ENCODE results near the gene CAMK1D.

DNA sequence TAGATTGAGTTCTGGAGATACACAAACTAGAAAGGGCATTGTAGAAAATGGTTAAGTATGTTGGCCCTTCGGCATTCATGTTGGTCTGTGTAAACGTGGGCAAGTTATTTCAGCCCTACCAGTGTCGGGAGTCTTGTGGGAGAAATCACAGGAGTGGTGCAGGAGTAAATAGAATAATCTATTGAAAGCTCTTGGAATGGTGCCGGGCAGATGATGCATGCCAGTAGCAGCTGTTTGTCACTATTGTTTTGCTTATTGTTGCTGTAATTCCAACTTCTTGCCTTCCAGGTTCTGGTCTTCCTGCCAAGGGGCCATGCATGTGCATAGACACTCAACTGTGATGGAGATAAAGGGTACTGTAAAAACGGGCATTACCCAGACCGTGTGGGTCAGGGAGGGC lies 259.4 kb downstream of the CAMK1D start:
- TF ChIP-seq, protein P1, sequence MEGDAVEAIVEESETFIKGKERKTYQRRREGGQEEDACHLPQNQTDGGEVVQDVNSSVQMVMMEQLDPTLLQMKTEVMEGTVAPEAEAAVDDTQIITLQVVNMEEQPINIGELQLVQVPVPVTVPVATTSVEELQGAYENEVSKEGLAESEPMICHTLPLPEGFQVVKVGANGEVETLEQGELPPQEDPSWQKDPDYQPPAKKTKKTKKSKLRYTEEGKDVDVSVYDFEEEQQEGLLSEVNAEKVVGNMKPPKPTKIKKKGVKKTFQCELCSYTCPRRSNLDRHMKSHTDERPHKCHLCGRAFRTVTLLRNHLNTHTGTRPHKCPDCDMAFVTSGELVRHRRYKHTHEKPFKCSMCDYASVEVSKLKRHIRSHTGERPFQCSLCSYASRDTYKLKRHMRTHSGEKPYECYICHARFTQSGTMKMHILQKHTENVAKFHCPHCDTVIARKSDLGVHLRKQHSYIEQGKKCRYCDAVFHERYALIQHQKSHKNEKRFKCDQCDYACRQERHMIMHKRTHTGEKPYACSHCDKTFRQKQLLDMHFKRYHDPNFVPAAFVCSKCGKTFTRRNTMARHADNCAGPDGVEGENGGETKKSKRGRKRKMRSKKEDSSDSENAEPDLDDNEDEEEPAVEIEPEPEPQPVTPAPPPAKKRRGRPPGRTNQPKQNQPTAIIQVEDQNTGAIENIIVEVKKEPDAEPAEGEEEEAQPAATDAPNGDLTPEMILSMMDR (IDR thresholded peaks at IDR 0.05) = no peak
- TF ChIP-seq POLR2A (IDR thresholded peaks at IDR 0.05) (no peak), POLR2AphosphoS5 (IDR thresholded peaks at IDR 0.05) (no peak)
